Placental epithelial cell (primary cell): ENCODE results near the gene NIFK. TPM values are rescaled to one million over a fixed set of nuclear protein-coding genes. Genes with fewer than 3 reads are reported as not detected.

ENCODE experiments used
- total RNA-seq: library from RNA; depleted of rRNA; stranded (reverse); fragments of >200 nt; gene quantifications from 2 replicates; pipeline ENCODE4 v1.2.3, GENCODE V29; 2012

Gene NIFK
- total RNA-seq, result 31.2 and 36.1 TPM in 2 replicates

DNA sequence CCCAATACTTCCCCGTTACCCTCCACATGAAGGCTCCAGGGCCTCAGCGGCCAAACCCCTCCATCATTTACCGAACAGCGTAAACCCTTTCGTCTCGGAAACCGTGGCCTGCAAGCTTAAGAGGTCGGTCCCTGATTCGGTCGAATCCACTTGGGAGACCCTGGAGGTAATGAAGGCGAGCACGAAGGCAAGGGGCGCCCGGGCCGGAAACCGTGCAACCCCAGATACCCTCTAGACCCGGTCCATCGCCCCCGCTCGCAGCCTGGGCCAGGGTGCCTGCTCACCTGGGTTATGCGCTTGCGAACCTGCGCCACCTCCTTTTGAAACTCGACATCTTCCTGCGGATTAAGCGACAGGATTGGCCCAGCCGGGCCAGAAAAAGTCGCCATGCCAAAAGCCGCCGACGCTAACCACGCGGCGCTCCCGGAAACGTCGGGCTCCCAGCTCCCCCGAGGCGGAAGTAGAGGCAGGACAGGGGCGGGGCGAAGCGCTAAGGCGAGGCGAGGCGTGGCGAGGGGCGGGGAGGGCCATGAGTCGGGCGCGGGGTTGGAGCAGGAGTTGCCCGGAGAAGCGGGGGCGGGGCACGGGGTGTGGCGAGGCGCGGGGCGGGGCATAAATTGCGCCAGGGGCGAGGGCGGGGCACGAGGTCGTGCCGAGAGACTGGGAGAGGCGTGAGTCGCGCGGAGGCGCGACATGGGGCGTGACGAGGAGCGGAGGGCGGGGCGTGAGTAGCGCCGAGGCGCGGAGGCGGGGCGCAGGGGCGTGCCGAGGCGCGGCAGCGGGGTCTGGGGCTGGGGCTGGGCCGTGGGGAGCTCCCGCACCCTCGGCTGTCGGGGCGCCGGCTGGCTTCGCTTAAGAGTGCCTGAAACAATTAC lies at the start of gene NIFK:
Gene NIFK, minus strand, starts transcription at position 414 of the 875 bp plus-strand sequence. Its CDS starts 25 bp downstream, at position 389.

DNA sequence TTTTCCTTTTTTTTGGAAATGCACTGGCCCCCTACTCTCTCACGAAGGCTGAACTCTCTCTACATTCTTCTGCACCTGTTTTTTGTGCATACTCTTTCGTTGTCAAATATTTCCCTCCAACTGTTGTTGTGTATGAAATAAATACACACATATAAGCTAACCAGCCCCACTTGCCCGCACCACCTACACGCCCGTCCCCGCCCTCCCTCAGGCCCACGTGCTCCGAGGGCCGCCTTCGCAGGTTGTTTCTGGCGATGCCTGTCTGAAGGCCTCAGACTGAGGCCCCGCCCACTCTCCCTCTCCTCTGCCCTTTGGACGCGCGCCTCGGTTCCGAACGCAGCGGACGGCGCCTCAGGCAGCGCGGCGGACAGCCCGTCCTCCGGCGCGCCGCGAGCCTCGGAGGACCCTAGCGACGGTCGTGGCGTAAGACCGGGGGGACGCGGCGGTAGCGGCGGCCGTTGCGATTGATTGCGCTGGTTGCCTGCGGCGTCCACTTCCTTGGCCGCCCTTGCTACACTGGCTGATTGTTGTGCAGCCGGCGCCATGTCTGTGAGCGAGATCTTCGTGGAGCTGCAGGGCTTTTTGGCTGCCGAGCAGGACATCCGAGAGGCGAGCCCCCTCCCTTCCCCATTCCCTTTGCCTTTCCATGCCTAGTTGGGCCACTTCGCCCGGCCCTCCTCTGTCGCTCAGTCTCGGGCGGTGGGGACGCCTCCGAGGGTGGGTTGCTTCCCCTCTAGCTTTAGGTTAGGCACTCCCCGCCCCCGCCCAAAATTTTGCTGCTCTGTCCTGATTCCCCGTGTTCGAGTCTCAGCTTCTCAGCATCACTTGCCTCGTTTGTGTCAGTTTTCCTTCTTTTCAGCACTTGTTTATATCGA lies 18.8 kb upstream of the NIFK start, which contains the start of gene TSN:
Gene TSN, plus strand, starts transcription at position 415 of the 875 bp plus-strand sequence. Its CDS starts 129 bp downstream, at position 544.

Other genes with a start within 250 kb of the NIFK start
- under 0.01 TPM in 1 of 2 replicates, not detected in the other for gene RNU4ATAC, start 206.0 kb downstream of the NIFK start, total RNA-seq
- gene CLASP1, start 87.4 kb downstream of the NIFK start, total RNA-seq, result 84.4 and 117 TPM in 2 replicates
- gene TSN, start 18.8 kb upstream of the NIFK start, total RNA-seq, result 32.2 and 50.3 TPM in 2 replicates